ENCODE measurements around the gene STK17B.
"Not testable (repeated sequence)": the region's sequence is repeated elsewhere in the genome, so short reads cannot be mapped to it uniquely, and the experiment has no call there.

The STK17B gene

GRCh38 chr2:196096264-196096663 lies 75.1 kb downstream of the STK17B start:
- Histone ChIP-seq H2BK12ac (ENCODE audit: low read length) (no peak overlapping the region), H3K18ac (ENCODE audit: low read length) (no peak overlapping the region), H3K4me1 (ENCODE audit: control insufficient read depth in 2 of 2, insufficient read depth in 1 of 2, low read depth in 1 of 2, low read length in 2 of 2) (no peaks in the 10 kb centered on the region), H3K4ac (ENCODE audit: low read length) (no peak overlapping the region), H2BK15ac (ENCODE audit: low read length) (no peak overlapping the region), H4K91ac (ENCODE audit: low read depth, low read length, poor library complexity) (no peak overlapping the region), H2AFZ (ENCODE audit: low read length) (no peak overlapping the region), H3K27me3 (ENCODE audit: control insufficient read depth in 3 of 3, insufficient read depth in 3 of 3, low read depth in 1 of 3, low read length in 3 of 3) (no peaks in the 10 kb centered on the region), H4K8ac (ENCODE audit: low read depth, low read length) (no peak overlapping the region), H2AK5ac (ENCODE audit: low read depth, low read length) (no peak overlapping the region), H3K9ac (ENCODE audit: low read depth, low read length, poor library complexity) (no peak overlapping the region), H3K79me1 (ENCODE audit: low read depth, low read length) (no peaks in the 10 kb centered on the region), H3K9me3 (replicated peaks in 1 of 2; ENCODE audit: control insufficient read depth in 2 of 2, insufficient read depth in 1 of 2, low read depth in 1 of 2, low read length in 2 of 2) (no peaks in the 10 kb centered on the region), H3K36me3 (replicated peaks in 1 of 2; ENCODE audit: control insufficient read depth in 2 of 2, insufficient read depth in 2 of 2, low read length in 2 of 2) (no peaks in the 10 kb centered on the region), H3K14ac (ENCODE audit: low read length) (no peak overlapping the region), H3K23ac (ENCODE audit: low read depth, low read length, poor library complexity) (no peak overlapping the region), H3K27ac (replicated peaks; ENCODE audit: low read length) (no peak overlapping the region), H3K4me3 (ENCODE audit: low read length in 2 of 2) (no peak overlapping the region), H2BK120ac (ENCODE audit: low read depth, low read length) (no peak overlapping the region), H2BK5ac (ENCODE audit: low read length) (no peak overlapping the region), H3K4me2 (ENCODE audit: insufficient read depth, low read length, poor library complexity, severe bottlenecking) (no peak overlapping the region)
- DNase-seq (ENCODE audit: low spot score) = no peak
- no CpG with 5 or more reads among the region's 4 CpGs for WGBS, 2 donors (ENCODE audit: extremely low coverage in 2 of 2, insufficient read length in 2 of 2, insufficient replicate concordance in 1 of 2)

GRCh38 chr2:196089448-196089847 lies 81.9 kb downstream of the STK17B start:
- H3K4ac ChIP-seq (ENCODE audit: low read length); H2BK12ac ChIP-seq (ENCODE audit: low read length); H2AK5ac ChIP-seq (ENCODE audit: low read depth, low read length); H3K4me1 ChIP-seq (ENCODE audit: control insufficient read depth in 2 of 2, insufficient read depth in 1 of 2, low read depth in 1 of 2, low read length in 2 of 2); H4K8ac ChIP-seq (ENCODE audit: low read depth, low read length); H2BK120ac ChIP-seq (ENCODE audit: low read depth, low read length); H2AFZ ChIP-seq (ENCODE audit: low read length); H2BK5ac ChIP-seq (ENCODE audit: low read length); H3K9ac ChIP-seq (ENCODE audit: low read depth, low read length, poor library complexity); H3K18ac ChIP-seq (ENCODE audit: low read length); H3K9me3 ChIP-seq (replicated peaks in 1 of 2; ENCODE audit: control insufficient read depth in 2 of 2, insufficient read depth in 1 of 2, low read depth in 1 of 2, low read length in 2 of 2); H3K14ac ChIP-seq (ENCODE audit: low read length); H3K4me3 ChIP-seq (ENCODE audit: low read length in 2 of 2); H3K27me3 ChIP-seq (ENCODE audit: control insufficient read depth in 3 of 3, insufficient read depth in 3 of 3, low read depth in 1 of 3, low read length in 3 of 3); H4K91ac ChIP-seq (ENCODE audit: low read depth, low read length, poor library complexity); H3K4me2 ChIP-seq (ENCODE audit: insufficient read depth, low read length, poor library complexity, severe bottlenecking); H3K23ac ChIP-seq (ENCODE audit: low read depth, low read length, poor library complexity); DNase-seq (ENCODE audit: low spot score); H2BK15ac ChIP-seq (ENCODE audit: low read length); H3K79me1 ChIP-seq (ENCODE audit: low read depth, low read length); H3K36me3 ChIP-seq (replicated peaks in 1 of 2; ENCODE audit: control insufficient read depth in 2 of 2, insufficient read depth in 2 of 2, low read length in 2 of 2); H3K27ac ChIP-seq (replicated peaks; ENCODE audit: low read length): not testable (repeated sequence)
- no CpG with 5 or more reads among the region's 5 CpGs for WGBS, 2 donors (ENCODE audit: extremely low coverage in 2 of 2, insufficient read length in 2 of 2, insufficient replicate concordance in 1 of 2)

GRCh38 chr2:196088203-196088602 lies 83.2 kb downstream of the STK17B start:
- Histone ChIP-seq H3K36me3 (replicated peaks in 1 of 2; ENCODE audit: control insufficient read depth in 2 of 2, insufficient read depth in 2 of 2, low read length in 2 of 2) (no peaks in the 10 kb centered on the region), H4K8ac (ENCODE audit: low read depth, low read length) (no peak overlapping the region), H2AFZ (ENCODE audit: low read length) (no peak overlapping the region), H3K23ac (ENCODE audit: low read depth, low read length, poor library complexity) (no peak overlapping the region), H2BK5ac (ENCODE audit: low read length) (no peak overlapping the region), H3K27ac (replicated peaks; ENCODE audit: low read length) (no peak overlapping the region), H3K14ac (ENCODE audit: low read length) (no peak overlapping the region), H3K4ac (ENCODE audit: low read length) (no peak overlapping the region), H4K91ac (ENCODE audit: low read depth, low read length, poor library complexity) (no peak overlapping the region), H3K9ac (ENCODE audit: low read depth, low read length, poor library complexity) (no peak overlapping the region), H3K4me1 (ENCODE audit: control insufficient read depth in 2 of 2, insufficient read depth in 1 of 2, low read depth in 1 of 2, low read length in 2 of 2) (no peaks in the 10 kb centered on the region), H2BK15ac (ENCODE audit: low read length) (no peak overlapping the region), H3K27me3 (ENCODE audit: control insufficient read depth in 3 of 3, insufficient read depth in 3 of 3, low read depth in 1 of 3, low read length in 3 of 3) (no peaks in the 10 kb centered on the region), H3K4me3 (ENCODE audit: low read length in 2 of 2) (no peak overlapping the region), H3K18ac (ENCODE audit: low read length) (no peak overlapping the region), H2BK120ac (ENCODE audit: low read depth, low read length) (no peak overlapping the region), H3K9me3 (replicated peaks in 1 of 2; ENCODE audit: control insufficient read depth in 2 of 2, insufficient read depth in 1 of 2, low read depth in 1 of 2, low read length in 2 of 2) (peaks cover 3 to 8% of the 10 kb centered on the region in 2 donors), H3K79me1 (ENCODE audit: low read depth, low read length) (no peaks in the 10 kb centered on the region), H3K4me2 (ENCODE audit: insufficient read depth, low read length, poor library complexity, severe bottlenecking) (no peak overlapping the region), H2AK5ac (ENCODE audit: low read depth, low read length) (no peak overlapping the region), H2BK12ac (ENCODE audit: low read length) (no peak overlapping the region)
- DNase-seq (ENCODE audit: low spot score) = no peak
- no CpG with 5 or more reads among the region's 2 CpGs for WGBS, 2 donors (ENCODE audit: extremely low coverage in 2 of 2, insufficient read length in 2 of 2, insufficient replicate concordance in 1 of 2)

GRCh38 chr2:196086517-196087368 lies 84.6 kb downstream of the STK17B start:
- Histone ChIP-seq H2AK5ac (ENCODE audit: low read depth, low read length) (no peak overlapping the region), H2BK15ac (ENCODE audit: low read length) (no peak overlapping the region), H4K8ac (ENCODE audit: low read depth, low read length) (no peak overlapping the region), H3K36me3 (replicated peaks in 1 of 2; ENCODE audit: control insufficient read depth in 2 of 2, insufficient read depth in 2 of 2, low read length in 2 of 2) (no peaks in the 10 kb centered on the region), H3K27me3 (ENCODE audit: control insufficient read depth in 3 of 3, insufficient read depth in 3 of 3, low read depth in 1 of 3, low read length in 3 of 3) (no peaks in the 10 kb centered on the region), H3K9ac (ENCODE audit: low read depth, low read length, poor library complexity) (no peak overlapping the region), H2AFZ (ENCODE audit: low read length) (no peak overlapping the region), H3K4me2 (ENCODE audit: insufficient read depth, low read length, poor library complexity, severe bottlenecking) (no peak overlapping the region), H3K4ac (ENCODE audit: low read length) (no peak overlapping the region), H4K91ac (ENCODE audit: low read depth, low read length, poor library complexity) (no peak overlapping the region), H3K4me3 (ENCODE audit: low read length in 2 of 2) (no peak overlapping the region), H2BK120ac (ENCODE audit: low read depth, low read length) (no peak overlapping the region), H2BK12ac (ENCODE audit: low read length) (no peak overlapping the region), H3K14ac (ENCODE audit: low read length) (no peak overlapping the region), H3K18ac (ENCODE audit: low read length) (no peak overlapping the region), H3K23ac (ENCODE audit: low read depth, low read length, poor library complexity) (no peak overlapping the region), H3K27ac (replicated peaks; ENCODE audit: low read length) (no peak overlapping the region), H3K79me1 (ENCODE audit: low read depth, low read length) (no peaks in the 10 kb centered on the region), H3K9me3 (replicated peaks in 1 of 2; ENCODE audit: control insufficient read depth in 2 of 2, insufficient read depth in 1 of 2, low read depth in 1 of 2, low read length in 2 of 2) (peaks cover 3 to 9% of the 10 kb centered on the region in 2 donors), H2BK5ac (ENCODE audit: low read length) (no peak overlapping the region), H3K4me1 (ENCODE audit: control insufficient read depth in 2 of 2, insufficient read depth in 1 of 2, low read depth in 1 of 2, low read length in 2 of 2) (no peaks in the 10 kb centered on the region)
- DNase-seq (ENCODE audit: low spot score) = no peak
- WGBS, 2 donors (ENCODE audit: extremely low coverage in 2 of 2, insufficient read length in 2 of 2, insufficient replicate concordance in 1 of 2) = no CpG with 5 or more reads among the region's 7 CpGs
